Measurements from ENCODE around the gene SLC2A6.
A peak's percentile ranks its signal among the peaks of the same experiment; 100 is the strongest.

DNA sequence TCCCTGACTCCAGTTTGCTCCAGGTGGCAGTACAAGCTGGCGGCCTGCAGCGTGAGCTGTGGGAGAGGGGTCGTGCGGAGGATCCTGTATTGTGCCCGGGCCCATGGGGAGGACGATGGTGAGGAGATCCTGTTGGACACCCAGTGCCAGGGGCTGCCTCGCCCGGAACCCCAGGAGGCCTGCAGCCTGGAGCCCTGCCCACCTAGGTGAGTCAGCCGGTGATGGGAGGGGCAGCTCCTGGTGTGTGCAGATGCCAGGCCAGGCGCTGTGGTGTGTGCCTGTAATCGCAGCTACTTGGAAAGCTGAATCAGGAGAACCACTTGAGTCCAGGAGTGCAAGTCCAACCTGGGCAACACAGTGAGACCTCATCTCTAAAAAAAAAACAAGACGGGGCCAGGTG lies 29.1 kb downstream of the SLC2A6 start:
- TF ChIP-seq, protein P1, sequence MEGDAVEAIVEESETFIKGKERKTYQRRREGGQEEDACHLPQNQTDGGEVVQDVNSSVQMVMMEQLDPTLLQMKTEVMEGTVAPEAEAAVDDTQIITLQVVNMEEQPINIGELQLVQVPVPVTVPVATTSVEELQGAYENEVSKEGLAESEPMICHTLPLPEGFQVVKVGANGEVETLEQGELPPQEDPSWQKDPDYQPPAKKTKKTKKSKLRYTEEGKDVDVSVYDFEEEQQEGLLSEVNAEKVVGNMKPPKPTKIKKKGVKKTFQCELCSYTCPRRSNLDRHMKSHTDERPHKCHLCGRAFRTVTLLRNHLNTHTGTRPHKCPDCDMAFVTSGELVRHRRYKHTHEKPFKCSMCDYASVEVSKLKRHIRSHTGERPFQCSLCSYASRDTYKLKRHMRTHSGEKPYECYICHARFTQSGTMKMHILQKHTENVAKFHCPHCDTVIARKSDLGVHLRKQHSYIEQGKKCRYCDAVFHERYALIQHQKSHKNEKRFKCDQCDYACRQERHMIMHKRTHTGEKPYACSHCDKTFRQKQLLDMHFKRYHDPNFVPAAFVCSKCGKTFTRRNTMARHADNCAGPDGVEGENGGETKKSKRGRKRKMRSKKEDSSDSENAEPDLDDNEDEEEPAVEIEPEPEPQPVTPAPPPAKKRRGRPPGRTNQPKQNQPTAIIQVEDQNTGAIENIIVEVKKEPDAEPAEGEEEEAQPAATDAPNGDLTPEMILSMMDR (IDR thresholded peaks at IDR 0.05) = peak in 4 of 6 experiments; percentile 17 to 36 (median 23)
- no peak for TF ChIP-seq POLR2A (IDR thresholded peaks at IDR 0.05)
